HepG2 (cell line): Measurements from ENCODE around the gene LAPTM4A. TPM values are rescaled to one million over a fixed set of nuclear protein-coding genes. Genes with fewer than 3 reads are reported as not detected.

ENCODE experiments used
- AFF4 ChIP-seq: sonication (generic); formaldehyde crosslinking; IDR thresholded peaks from 2 replicates; pipeline ENCODE4 v1.4.0; 2020; ENCODE audit warnings: missing genetic modification reagents
- ARID3A ChIP-seq: IDR thresholded peaks from 2 replicates; pipeline ENCODE4 v1.6.1; 2012; ENCODE audit warnings: low read depth, low read length, improper control_type of control experiment
- ARID5B ChIP-seq: IDR thresholded peaks from 2 replicates; pipeline ENCODE4 v1.4.0; 2020; ENCODE audit warnings: mild to moderate bottlenecking, missing genetic modification reagents
- ARNT ChIP-seq: fragments of 450-650 bp; IDR thresholded peaks from 2 replicates; pipeline ENCODE4 v1.6.1; 2017
- HDAC6 ChIP-seq: fragments of 200-600 bp; sonication (generic); IDR thresholded peaks from 2 replicates; pipeline ENCODE4 v1.7.0; 2017; ENCODE audit warnings: mild to moderate bottlenecking, antibody characterized with exemption, low read length, low read depth
- MLX ChIP-seq: IDR thresholded peaks from 2 replicates; pipeline ENCODE4 v1.6.1; 2016
- PRDM15 ChIP-seq: sonication (generic); formaldehyde crosslinking; IDR thresholded peaks from 2 replicates; pipeline ENCODE4 v1.4.0; 2020; ENCODE audit warnings: missing genetic modification reagents
- ZNF225 ChIP-seq: sonication (generic); formaldehyde crosslinking; IDR thresholded peaks from 2 replicates; pipeline ENCODE4 v1.4.0; 2020; ENCODE audit warnings: mild to moderate bottlenecking, missing genetic modification reagents
- ZNF503 ChIP-seq: sonication (generic); formaldehyde crosslinking; IDR thresholded peaks from 2 replicates; pipeline ENCODE4 v1.4.0; 2020; ENCODE audit warnings: missing genetic modification reagents
- ZNF691 ChIP-seq: sonication (generic); formaldehyde crosslinking; IDR thresholded peaks from 2 replicates; pipeline ENCODE4 v1.4.0; 2020; ENCODE audit warnings: missing genetic modification reagents, low read depth, mild to moderate bottlenecking, borderline replicate concordance
- ZSCAN29 ChIP-seq: sonication (generic); formaldehyde crosslinking; conservative IDR thresholded peaks from 2 replicates; pipeline ENCODE4 v1.4.0; 2020; ENCODE audit warnings: mild to moderate bottlenecking, missing genetic modification reagents
- polyA plus RNA-seq, 8 experiments: library from polyadenylated mRNA; depleted of rRNA in 3 of 8; stranded (reverse) in 7 of 8; unstranded in 1 of 8; fragments of >200 nt; fragmentation: Illumina TruSeq in 4 of 8; extraction: Trizol in 4 of 8; gene quantifications; 2 replicates each; pipeline versions ENCODE4 v1.2.1 to v1.2.3, GENCODE V29; 2011 to 2016; ENCODE audit warnings: low read depth in 4 of 8, missing spikeins in 1 of 8, mixed read lengths in 1 of 8; ENCODE audit not compliant: insufficient read depth in 1 of 8
- total RNA-seq, 5 experiments: library from RNA; depleted of rRNA; stranded (reverse); fragments of >200 nt; fragmentation: Illumina TruSeq; extraction: Trizol; gene quantifications; 2 replicates each; pipeline ENCODE4 v1.2.3, GENCODE V29; 2016; ENCODE audit warnings: low read depth in 1 of 5

LAPTM4A gene
- total and polyA plus RNA-seq, 2 of the 13 experiments (the other 11 are each of a cell fraction or from before 2014, with no cell fraction given), result 116 to 558 TPM

GRCh38 chr2:20005067-20005627, 46.3 kb downstream of the LAPTM4A start (continued):
- TF ChIP-seq PRDM15 (CRISPR knock-in tag) (no peak), HDAC6 (no peak), ARID3A (0 out of 2 replicates have a peak, but pooled peaks have one; percentile 11), ZNF225 (CRISPR knock-in tag) (no peak), ARNT (no peak), ZSCAN29 (CRISPR knock-in tag) (no peak), ZNF503 (peak; percentile 40; the same call in 1 of the 2 replicates), MLX (CRISPR knock-in tag) (peak; percentile 46; the same call in 1 of the 2 replicates), AFF4 (no peak), ARID5B (CRISPR knock-in tag) (peak; percentile 91), ZNF691 (CRISPR knock-in tag) (no peak)
